WTC11 (cell line): ENCODE data around the gene DNAJC6.

ENCODE experiments used
- CREB1 ChIP-seq: sonication (generic); formaldehyde crosslinking; IDR thresholded peaks from 2 replicates; pipeline ENCODE4 v1.8.0; 2023; ENCODE audit warnings: mild to moderate bottlenecking, missing genetic modification reagents
- CREM ChIP-seq: sonication (generic); formaldehyde crosslinking; IDR thresholded peaks from 2 replicates; pipeline ENCODE4 v1.8.1; 2022; ENCODE audit warnings: mild to moderate bottlenecking, missing genetic modification reagents, moderate library complexity
- ETV6 ChIP-seq: sonication (generic); formaldehyde crosslinking; IDR thresholded peaks from 2 replicates; pipeline ENCODE4 v1.8.1; 2022; ENCODE audit warnings: mild to moderate bottlenecking, missing genetic modification reagents
- FOXP1 ChIP-seq: sonication (generic); formaldehyde crosslinking; IDR thresholded peaks from 2 replicates; pipeline ENCODE4 v1.8.0; 2022; ENCODE audit warnings: missing genetic modification reagents, mild to moderate bottlenecking, moderate library complexity, borderline replicate concordance
- NR2C2 ChIP-seq: sonication (generic); formaldehyde crosslinking; IDR thresholded peaks from 2 replicates; pipeline ENCODE4 v1.8.0; 2022; ENCODE audit warnings: mild to moderate bottlenecking, missing genetic modification reagents
- TCF7 ChIP-seq: sonication (generic); formaldehyde crosslinking; IDR thresholded peaks from 2 replicates; pipeline ENCODE4 v1.8.0; 2022; ENCODE audit warnings: mild to moderate bottlenecking, low read depth, missing genetic modification reagents, moderate library complexity
- TEAD4 ChIP-seq: sonication (generic); formaldehyde crosslinking; IDR thresholded peaks from 2 replicates; pipeline ENCODE4 v1.8.0; 2022; ENCODE audit warnings: mild to moderate bottlenecking, missing genetic modification reagents
- ZNF219 ChIP-seq: sonication (generic); formaldehyde crosslinking; IDR thresholded peaks from 2 replicates; pipeline ENCODE4 v1.8.0; 2023; ENCODE audit warnings: missing genetic modification reagents, mild to moderate bottlenecking, borderline replicate concordance
- TF ChIP-seq, protein P1 (sequence below): sonication (generic); formaldehyde crosslinking; IDR thresholded peaks from 2 replicates; pipeline ENCODE4 v1.8.1; 2022; ENCODE audit warnings: low read depth, missing genetic modification reagents, borderline replicate concordance
- TF ChIP-seq, protein P2 (sequence below): fragments of 200-600 bp; IDR thresholded peaks from 2 replicates; pipeline ENCODE4 v1.8.0; 2022; ENCODE audit warnings: antibody characterized with exemption
- TF ChIP-seq, protein P3 (sequence below): sonication (generic); formaldehyde crosslinking; IDR thresholded peaks from 2 replicates; pipeline ENCODE4 v1.8.0; 2022; ENCODE audit warnings: mild to moderate bottlenecking, missing genetic modification reagents
- TF ChIP-seq, protein P4 (sequence below): sonication (generic); formaldehyde crosslinking; IDR thresholded peaks from 2 replicates; pipeline ENCODE4 v1.8.0; 2022; ENCODE audit warnings: mild to moderate bottlenecking, missing genetic modification reagents

DNA sequence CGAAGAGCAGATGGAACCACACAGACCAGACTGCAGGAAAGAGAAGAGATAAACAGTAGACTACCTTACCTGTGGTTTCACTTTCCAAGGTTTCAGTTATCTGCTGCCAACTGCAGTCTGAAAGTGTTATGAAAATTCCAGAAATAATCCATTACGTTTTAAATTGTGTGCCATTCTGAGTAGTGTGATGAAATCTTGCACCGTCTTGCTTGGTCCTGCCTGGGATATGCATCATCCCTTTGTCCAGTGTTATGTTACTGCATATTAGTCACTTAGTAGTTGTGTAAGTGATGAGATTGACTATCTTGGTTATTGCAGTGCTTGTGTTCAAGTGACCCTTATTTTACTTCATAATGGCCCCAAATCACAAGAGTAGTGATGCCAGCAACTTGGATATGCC is 33.9 kb downstream of the DNAJC6 start:
- TF ChIP-seq, protein P1, sequence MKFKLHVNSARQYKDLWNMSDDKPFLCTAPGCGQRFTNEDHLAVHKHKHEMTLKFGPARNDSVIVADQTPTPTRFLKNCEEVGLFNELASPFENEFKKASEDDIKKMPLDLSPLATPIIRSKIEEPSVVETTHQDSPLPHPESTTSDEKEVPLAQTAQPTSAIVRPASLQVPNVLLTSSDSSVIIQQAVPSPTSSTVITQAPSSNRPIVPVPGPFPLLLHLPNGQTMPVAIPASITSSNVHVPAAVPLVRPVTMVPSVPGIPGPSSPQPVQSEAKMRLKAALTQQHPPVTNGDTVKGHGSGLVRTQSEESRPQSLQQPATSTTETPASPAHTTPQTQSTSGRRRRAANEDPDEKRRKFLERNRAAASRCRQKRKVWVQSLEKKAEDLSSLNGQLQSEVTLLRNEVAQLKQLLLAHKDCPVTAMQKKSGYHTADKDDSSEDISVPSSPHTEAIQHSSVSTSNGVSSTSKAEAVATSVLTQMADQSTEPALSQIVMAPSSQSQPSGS (CRISPR knock-in tag): no peak
- TF ChIP-seq, protein P2, sequence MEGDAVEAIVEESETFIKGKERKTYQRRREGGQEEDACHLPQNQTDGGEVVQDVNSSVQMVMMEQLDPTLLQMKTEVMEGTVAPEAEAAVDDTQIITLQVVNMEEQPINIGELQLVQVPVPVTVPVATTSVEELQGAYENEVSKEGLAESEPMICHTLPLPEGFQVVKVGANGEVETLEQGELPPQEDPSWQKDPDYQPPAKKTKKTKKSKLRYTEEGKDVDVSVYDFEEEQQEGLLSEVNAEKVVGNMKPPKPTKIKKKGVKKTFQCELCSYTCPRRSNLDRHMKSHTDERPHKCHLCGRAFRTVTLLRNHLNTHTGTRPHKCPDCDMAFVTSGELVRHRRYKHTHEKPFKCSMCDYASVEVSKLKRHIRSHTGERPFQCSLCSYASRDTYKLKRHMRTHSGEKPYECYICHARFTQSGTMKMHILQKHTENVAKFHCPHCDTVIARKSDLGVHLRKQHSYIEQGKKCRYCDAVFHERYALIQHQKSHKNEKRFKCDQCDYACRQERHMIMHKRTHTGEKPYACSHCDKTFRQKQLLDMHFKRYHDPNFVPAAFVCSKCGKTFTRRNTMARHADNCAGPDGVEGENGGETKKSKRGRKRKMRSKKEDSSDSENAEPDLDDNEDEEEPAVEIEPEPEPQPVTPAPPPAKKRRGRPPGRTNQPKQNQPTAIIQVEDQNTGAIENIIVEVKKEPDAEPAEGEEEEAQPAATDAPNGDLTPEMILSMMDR: no peak
- TF ChIP-seq CREM (CRISPR knock-in tag) (no peak), NR2C2 (CRISPR knock-in tag) (no peak), TCF7 (CRISPR knock-in tag) (no peak), CREB1 (CRISPR knock-in tag) (no peak), ZNF219 (CRISPR knock-in tag) (no peak), TEAD4 (CRISPR knock-in tag) (no peak), FOXP1 (CRISPR knock-in tag) (no peak), ETV6 (CRISPR knock-in tag) (no peak)
- TF ChIP-seq, protein P3, sequence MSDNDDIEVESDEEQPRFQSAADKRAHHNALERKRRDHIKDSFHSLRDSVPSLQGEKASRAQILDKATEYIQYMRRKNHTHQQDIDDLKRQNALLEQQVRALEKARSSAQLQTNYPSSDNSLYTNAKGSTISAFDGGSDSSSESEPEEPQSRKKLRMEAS: no peak
- TF ChIP-seq, protein P4, sequence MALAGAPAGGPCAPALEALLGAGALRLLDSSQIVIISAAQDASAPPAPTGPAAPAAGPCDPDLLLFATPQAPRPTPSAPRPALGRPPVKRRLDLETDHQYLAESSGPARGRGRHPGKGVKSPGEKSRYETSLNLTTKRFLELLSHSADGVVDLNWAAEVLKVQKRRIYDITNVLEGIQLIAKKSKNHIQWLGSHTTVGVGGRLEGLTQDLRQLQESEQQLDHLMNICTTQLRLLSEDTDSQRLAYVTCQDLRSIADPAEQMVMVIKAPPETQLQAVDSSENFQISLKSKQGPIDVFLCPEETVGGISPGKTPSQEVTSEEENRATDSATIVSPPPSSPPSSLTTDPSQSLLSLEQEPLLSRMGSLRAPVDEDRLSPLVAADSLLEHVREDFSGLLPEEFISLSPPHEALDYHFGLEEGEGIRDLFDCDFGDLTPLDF (CRISPR knock-in tag): no peak
